22Rv1 (cell line): Measurements from ENCODE around the gene PRDM16.

Source experiments
- H3K27ac ChIP-seq: fragments of 450-650 bp; 2 replicates; pipeline ENCODE4 v1.5.1; 2017
- ZFX ChIP-seq: fragments of 450-650 bp; IDR thresholded peaks from 2 replicates; pipeline ENCODE4 v1.6.1; 2017; ENCODE audit warnings: antibody characterized with exemption, borderline replicate concordance
- TF ChIP-seq, protein P1 (sequence below): fragments of 450-650 bp; IDR thresholded peaks from 2 replicates; pipeline ENCODE4 v1.5.1; 2017; ENCODE audit warnings: mild to moderate bottlenecking

The PRDM16 gene

DNA sequence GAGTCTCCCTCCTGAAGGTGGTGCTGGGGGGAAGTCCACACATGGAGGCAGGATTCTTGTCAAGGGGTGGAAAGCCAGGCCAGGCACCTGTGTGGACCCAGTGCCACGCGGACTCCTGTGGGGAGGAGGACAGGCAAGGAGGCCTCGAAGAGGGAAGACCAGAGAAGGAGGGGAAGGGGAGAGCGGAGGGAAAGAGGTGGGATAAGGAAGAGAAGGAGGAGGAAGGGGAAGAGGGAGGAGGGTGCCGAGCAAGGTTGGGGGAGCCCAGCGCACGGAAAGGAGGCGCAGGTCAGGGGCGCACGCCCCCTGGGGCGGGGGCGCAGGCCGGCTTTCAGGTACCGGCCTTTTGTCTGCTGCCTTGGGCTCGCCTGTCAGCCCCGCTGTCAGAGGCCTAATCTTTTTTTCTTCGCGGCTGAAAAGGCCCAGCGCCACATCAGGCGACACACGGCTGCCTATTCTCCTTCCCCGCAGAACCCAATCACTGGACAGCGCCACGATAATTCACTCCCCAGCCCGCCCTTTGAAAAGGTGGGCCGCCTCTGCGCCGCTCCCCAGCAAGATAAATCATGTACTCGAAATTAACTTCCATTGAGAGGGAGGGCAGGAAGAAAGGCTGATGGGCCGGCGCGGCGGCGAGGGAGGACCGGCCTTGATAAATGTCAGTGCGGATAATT, 42.5 kb downstream of the PRDM16 start:
- TF ChIP-seq ZFX = no peak
- TF ChIP-seq, protein P1, sequence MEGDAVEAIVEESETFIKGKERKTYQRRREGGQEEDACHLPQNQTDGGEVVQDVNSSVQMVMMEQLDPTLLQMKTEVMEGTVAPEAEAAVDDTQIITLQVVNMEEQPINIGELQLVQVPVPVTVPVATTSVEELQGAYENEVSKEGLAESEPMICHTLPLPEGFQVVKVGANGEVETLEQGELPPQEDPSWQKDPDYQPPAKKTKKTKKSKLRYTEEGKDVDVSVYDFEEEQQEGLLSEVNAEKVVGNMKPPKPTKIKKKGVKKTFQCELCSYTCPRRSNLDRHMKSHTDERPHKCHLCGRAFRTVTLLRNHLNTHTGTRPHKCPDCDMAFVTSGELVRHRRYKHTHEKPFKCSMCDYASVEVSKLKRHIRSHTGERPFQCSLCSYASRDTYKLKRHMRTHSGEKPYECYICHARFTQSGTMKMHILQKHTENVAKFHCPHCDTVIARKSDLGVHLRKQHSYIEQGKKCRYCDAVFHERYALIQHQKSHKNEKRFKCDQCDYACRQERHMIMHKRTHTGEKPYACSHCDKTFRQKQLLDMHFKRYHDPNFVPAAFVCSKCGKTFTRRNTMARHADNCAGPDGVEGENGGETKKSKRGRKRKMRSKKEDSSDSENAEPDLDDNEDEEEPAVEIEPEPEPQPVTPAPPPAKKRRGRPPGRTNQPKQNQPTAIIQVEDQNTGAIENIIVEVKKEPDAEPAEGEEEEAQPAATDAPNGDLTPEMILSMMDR = no peak
- no peak overlapping the region for H3K27ac ChIP-seq

- TF ChIP-seq, protein P1 = no peak
- no peak for TF ChIP-seq ZFX
- H3K27ac ChIP-seq = no peak overlapping the region
These were observed 43.5 kb downstream of the PRDM16 start for GRCh38 chr1:3112526-3112925.

DNA sequence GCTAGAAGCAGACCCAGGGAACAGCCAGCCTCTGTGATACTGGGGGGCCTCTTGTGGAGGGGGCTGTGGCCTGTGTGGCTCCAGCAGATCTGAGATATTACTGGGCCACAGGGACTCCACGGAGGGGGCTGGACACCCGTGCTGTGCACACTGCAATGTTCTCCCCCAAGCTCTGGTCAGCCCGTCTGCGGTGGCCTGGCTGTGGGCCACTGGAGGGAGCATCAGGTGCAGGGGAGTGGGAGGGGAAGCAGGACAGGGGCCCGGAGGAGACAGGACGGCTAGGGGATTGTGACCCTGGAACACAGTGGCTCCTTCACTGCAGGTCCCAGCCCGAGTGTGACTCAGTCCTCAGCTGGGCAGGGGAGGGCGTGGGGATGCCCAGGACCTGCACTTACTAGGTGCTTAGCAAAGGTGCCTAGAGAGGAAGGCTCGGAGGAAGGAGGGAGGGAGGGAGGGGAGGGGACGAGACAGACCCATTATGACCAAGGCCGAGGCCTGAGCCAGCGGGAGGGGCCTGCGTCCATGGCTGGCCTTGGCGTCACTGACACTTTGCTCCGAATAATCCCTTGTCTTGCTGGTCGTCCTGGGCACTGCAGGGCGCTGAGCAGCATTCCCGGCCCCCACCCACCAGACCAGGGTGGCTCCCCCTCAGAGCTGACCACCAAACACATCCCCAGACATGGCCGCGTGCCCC, 44.2 kb downstream of the PRDM16 start:
- no peak overlapping the region for H3K27ac ChIP-seq
- TF ChIP-seq ZFX = no peak
- TF ChIP-seq, protein P1 = no peak

GRCh38 chr1:3113741-3114056, 44.7 kb downstream of the PRDM16 start:
- TF ChIP-seq, protein P1 = no peak
- no peak for TF ChIP-seq ZFX
- H3K27ac ChIP-seq = no peak overlapping the region

DNA sequence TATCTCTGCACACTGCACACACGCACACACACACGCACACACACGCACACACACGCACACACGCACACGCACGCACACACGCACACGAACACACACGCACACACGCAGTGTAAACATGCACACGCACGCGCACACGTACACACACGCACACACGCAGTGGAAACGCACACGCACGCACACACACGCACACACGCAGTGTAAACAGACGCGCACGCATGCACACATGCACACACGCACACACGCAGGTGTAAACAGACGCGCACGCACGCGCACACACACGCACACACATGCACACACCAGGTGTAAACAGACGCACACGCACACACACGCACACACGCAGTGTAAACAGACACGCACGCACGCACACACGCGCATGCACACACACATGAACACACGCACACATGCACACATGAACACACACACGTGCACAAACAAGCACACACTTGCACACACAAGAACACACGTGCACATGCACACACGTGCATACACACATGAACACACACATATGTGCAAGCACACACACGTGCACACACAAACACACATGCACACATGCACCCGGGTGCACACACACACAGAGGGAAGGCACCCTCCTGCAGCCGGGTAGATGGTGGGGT, 45.2 kb downstream of the PRDM16 start:
- no peak overlapping the region for H3K27ac ChIP-seq

DNA sequence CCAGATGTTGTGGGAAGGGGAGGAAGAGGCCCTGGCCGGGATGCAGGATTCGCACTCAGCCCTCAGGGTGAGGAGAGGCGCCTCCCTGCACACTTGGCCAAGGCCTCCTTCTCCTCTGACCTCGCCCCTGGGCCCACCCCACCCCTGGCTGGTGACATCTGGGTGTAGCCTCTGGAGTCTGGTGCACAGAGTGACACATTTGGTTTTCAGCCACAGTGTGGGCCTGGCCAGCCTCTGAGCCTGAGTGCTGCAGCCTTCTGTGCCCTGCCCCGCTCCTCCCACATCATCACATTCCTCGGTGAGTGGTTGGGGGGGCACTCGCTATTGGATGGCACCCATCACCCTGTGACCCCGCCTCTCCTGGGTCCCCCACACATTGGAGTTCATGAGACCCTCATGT, 45.8 kb downstream of the PRDM16 start:
- H3K27ac ChIP-seq = no peak overlapping the region
- TF ChIP-seq, protein P1 = no peak
- TF ChIP-seq ZFX = no peak

More for the DNA sequence above, 45.2 kb downstream of the PRDM16 start:
- no peak for TF ChIP-seq ZFX
- TF ChIP-seq, protein P1 = no peak
